ENCODE data around the gene RPS19BP1.

The RPS19BP1 gene

DNA sequence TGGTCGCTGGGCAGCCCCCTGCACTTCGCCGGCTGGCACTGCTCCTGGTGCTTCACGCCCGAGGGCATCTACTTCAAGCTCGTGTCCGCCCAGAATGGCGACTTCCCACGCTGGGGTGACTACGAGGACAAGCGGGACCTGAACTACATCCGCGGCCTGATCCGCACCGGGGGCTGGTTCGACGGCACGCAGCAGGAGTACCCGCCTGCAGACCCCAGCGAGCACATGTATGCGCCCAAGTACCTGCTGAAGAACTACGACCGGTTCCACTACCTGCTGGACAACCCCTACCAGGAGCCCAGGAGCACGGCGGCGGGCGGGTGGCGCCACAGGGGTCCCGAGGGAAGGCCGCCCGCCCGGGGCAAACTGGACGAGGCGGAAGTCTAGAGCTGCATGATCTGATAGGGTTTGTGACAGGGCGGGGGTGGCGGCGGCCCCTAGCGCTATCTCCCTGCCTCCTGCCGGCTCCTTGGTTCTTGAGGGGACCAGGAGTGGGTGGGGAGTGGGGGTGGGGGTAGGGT is 43.9 kb downstream of the RPS19BP1 start:
- no peak for DNase-seq

DNA sequence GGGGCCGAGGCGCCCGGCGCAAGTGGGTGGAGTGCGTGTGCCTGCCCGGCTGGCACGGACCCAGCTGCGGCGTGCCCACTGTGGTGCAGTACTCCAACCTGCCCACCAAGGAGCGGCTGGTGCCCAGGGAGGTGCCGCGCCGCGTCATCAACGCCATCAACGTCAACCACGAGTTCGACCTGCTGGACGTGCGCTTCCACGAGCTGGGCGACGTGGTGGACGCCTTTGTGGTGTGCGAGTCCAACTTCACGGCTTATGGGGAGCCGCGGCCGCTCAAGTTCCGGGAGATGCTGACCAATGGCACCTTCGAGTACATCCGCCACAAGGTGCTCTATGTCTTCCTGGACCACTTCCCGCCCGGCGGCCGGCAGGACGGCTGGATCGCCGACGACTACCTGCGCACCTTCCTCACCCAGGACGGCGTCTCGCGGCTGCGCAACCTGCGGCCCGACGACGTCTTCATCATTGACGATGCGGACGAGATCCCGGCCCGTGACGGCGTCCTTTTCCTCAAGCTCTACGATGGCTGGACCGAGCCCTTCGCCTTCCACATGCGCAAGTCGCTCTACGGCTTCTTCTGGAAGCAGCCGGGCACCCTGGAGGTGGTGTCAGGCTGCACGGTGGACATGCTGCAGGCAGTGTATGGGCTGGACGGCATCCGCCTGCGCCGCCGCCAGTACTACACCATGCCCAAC is 44.6 kb downstream of the RPS19BP1 start:
- no peak for DNase-seq

DNA sequence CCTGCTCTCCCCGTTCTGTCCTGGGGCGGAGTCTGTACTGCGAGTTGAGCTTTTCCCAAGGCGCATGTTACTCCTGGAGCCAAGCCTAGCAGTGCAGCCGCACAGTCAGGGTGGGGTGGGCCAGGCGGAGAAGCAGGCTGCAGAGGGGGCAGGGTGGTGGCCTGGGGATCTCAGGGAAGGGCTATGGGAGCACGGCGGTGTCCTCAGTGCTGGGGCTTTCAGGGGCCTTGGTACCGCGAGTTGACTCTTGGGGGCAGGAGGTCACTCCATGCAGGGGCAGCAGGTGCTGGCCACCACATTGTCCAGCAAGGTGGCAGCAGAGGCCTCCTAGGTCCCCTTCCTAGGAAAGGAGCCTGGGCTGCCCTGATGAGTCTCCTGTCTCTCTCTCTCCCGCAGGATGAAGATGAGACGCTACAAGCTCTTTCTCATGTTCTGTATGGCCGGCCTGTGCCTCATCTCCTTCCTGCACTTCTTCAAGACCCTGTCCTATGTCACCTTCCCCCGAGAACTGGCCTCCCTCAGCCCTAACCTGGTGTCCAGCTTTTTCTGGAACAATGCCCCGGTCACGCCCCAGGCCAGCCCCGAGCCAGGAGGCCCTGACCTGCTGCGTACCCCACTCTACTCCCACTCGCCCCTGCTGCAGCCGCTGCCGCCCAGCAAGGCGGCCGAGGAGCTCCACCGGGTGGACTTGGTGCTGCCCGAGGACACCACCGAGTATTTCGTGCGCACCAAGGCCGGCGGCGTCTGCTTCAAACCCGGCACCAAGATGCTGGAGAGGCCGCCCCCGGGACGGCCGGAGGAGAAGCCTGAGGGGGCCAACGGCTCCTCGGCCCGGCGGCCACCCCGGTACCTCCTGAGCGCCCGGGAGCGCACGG is 45.4 kb downstream of the RPS19BP1 start:
- no peak for DNase-seq

DNA sequence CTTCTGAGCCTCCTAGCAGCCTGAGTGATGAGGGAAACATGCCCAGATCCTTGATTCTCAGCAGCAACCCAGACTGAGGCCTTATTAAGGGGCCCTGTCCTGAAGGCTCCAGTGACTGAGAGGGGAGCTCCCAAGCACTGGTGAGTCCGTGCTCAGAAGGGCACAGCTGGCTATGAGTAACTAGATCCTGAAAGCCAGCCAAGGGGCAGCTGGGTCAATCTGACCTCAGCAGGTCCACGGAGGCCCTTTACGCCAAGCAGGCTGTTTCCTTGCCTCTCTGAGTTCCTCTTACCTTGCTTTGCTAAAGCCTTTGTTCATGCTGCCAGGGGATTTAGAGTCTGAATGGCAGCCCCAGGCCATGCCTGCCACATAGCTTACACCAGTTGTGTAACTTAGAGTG is 49.8 kb downstream of the RPS19BP1 start:
- DNase-seq = no peak

DNA sequence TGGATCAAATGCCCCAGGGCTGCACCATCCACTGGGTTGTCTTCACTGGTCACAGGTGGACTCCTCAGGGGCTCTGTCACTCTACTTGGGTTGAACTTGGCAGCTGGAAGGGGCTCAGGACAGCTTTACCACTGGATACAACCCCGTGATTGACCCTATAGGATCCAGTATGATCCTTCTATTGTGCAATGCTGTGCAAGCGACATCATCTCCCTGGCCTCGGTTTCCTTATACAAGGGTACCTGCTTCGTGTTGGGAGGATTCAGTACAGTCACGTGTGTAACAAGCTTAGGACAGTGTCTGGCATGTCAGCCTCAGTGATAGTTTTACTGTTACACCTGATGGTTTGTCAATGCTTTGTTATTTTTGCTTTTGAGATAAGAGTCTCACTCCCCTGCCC is 51.0 kb downstream of the RPS19BP1 start:
- DNase-seq = no peak

DNA sequence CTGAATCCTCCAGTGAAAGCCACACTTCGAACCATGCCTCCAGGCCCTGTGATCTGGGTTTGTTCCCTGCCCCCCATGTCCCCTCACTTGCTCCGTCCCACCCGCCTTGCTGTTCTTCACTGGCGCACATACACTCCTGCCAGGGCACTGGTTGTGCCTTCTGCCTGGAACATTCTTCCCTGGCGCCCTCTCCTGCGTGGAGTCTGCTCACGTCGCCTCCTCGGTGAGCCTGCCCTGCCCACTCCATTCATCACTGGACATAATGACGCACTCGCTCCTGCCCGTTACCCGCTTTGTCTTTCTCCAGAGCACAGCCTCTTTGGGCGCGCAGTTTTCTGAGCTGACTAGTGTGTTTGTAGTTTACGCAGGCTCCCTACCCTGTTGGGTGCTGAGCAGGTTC is 51.5 kb downstream of the RPS19BP1 start:
- no peak for DNase-seq

DNA sequence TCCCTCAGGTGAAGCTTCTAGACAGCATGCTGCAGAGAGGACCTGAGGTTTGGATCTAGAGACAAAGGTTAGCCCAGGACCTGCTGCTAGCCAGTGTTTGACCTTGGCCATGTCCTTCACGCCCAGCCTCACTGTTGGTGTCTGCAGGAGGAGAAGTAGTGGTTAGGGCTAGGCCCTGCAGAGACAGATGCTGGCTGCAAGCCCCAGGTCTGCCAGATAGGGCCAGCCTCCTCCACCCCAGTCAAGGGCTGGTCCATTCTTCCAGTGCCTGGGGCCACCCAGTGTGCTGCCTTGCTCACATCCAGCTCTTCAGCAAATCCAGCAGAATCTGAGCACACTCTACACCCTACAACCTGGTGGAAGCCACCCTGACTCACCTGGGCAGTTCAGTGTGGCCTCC is 52.0 kb downstream of the RPS19BP1 start:
- DNase-seq = no peak

DNA sequence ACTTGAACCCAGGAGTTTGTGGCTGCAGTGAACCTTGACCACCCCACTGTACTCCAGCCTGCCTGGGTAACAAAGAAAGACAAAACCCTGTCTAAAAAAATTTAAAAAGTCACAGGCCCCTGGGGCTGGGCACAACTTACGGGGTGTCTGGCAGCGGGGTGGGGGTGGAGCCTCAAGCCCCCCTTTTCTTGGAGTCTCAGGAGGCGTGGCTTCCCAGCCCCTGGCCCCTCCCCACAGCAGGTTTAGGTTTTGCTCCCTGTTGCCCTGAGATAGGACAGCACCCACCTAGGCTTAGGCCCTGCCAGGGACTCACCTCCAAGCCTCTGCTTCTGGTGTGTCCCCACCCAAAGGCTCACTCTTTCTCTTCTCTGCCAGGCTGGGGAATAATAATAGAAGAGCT is 53.3 kb downstream of the RPS19BP1 start:
- DNase-seq = no peak

Measured in T1000 (cell line).